ENCODE results near the gene DDX51.

GRCh38 chr12:132151145-132151765 is 7.1 kb upstream of the DDX51 start:
- TF ChIP-seq CTCF (IDR thresholded peaks at IDR 0.05; ENCODE audit: low read depth, low read length, missing input control) (no peak), TAF1 (conservative IDR thresholded peaks at IDR 0.05) (no peak), EGR1 (IDR thresholded peaks at IDR 0.05; ENCODE audit: low read depth in 2 of 2) (no peak), ATF3 (IDR thresholded peaks at IDR 0.05) (no peak)

Data from liver (tissue), 3 donors.